ENCODE results near the gene TST. TPM values are rescaled to one million over a fixed set of nuclear protein-coding genes. Genes with fewer than 3 reads are reported as not detected.
A peak's percentile ranks its signal among the peaks of the same experiment; 100 is the strongest.

Gene TST
- total and polyA plus RNA-seq, 4 experiments from 2014 or later, result 0.29 to 1.4 (median 0.46) TPM

DNA sequence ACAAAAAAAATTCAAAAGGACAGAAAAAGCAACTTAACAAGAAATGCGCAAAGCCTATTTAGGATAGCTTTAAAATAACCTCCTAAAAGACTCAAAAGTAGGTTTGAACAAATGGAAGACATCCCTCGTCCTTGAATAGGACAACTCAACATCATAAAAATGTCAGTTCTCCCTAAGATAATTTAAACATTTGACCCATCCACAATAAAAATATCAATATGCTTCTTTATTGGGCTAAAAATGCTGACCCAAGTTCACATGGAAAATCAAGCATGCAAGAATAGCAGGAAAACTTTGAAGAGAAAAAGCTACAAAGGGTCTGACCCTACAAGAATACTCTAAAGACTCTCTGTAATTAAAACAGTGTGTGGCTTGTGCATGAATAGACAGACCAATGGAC lies 20.2 kb upstream of the TST start:
- Histone ChIP-seq H3K4me1 (ENCODE audit: insufficient read depth, low read length) (no peaks in the 10 kb centered on the region), H3K27ac (ENCODE audit: low read depth, low read length) (no peak overlapping the region), H3K4me3 (ENCODE audit: low read length in 2 of 2) (no peak overlapping the region), H3K36me3 (ENCODE audit: insufficient read depth, low read length) (no peaks in the 10 kb centered on the region), H3K9me3 (ENCODE audit: control insufficient read depth in 1 of 2, low read length in 2 of 2) (no peaks in the 10 kb centered on the region), H3K27me3 (ENCODE audit: insufficient read depth, low read length) (no peaks in the 10 kb centered on the region)
- peaks cover 10 to 14% of the 10 kb centered on the region in 2 donors for H3K27me3 Mint-ChIP-seq
- no peak for DNase-seq
- H3K4me3 Mint-ChIP-seq, result no peak overlapping the region
- H3K9me3 Mint-ChIP-seq, result peaks cover 0 to 2% (median 0%) of the 10 kb centered on the region in 8 donors
- intact Hi-C loops (cut with micrococcal nuclease), result no loop called here
- ChIA-PET CTCF (ENCODE audit: partially characterized antibody) (no interaction called here), POLR2A (ENCODE audit: partially characterized antibody) (no interaction called here)
- H3K36me3 Mint-ChIP-seq, result no peaks in the 10 kb centered on the region
- H3K27ac Mint-ChIP-seq, result peak overlapping the region in 1 of 7 donors; percentile 51
- H3K4me1 Mint-ChIP-seq, result no peaks in the 10 kb centered on the region

- Histone ChIP-seq H3K27me3 (ENCODE audit: insufficient read depth, low read length) (no peaks in the 10 kb centered on the region), H3K36me3 (ENCODE audit: insufficient read depth, low read length) (no peaks in the 10 kb centered on the region), H3K9me3 (ENCODE audit: control insufficient read depth in 1 of 2, low read length in 2 of 2) (no peaks in the 10 kb centered on the region), H3K4me3 (ENCODE audit: low read length in 2 of 2) (no peak overlapping the region), H3K4me1 (ENCODE audit: insufficient read depth, low read length) (no peaks in the 10 kb centered on the region), H3K27ac (ENCODE audit: low read depth, low read length) (no peak overlapping the region)
- CTCF ChIA-PET (ENCODE audit: partially characterized antibody), result no interaction called here
- H3K4me3 Mint-ChIP-seq, result no peak overlapping the region
- no peaks in the 10 kb centered on the region for H3K4me1 Mint-ChIP-seq
- peaks cover 0 to 2% (median 0%) of the 10 kb centered on the region in 8 donors for H3K9me3 Mint-ChIP-seq
- DNase-seq, result no peak
- no peak overlapping the region for H3K27ac Mint-ChIP-seq
- no peaks in the 10 kb centered on the region for H3K36me3 Mint-ChIP-seq
- H3K27me3 Mint-ChIP-seq, result peaks cover 10 to 14% of the 10 kb centered on the region in 2 donors
- intact Hi-C loops (cut with micrococcal nuclease), result no loop called here
- POLR2A ChIA-PET (ENCODE audit: partially characterized antibody), result no interaction called here
Observed at GRCh38 chr22:37037669-37038068, 18.4 kb upstream of the TST start.

GRCh38 chr22:37036655-37037377 lies 17.6 kb upstream of the TST start:
- H3K36me3 ChIP-seq (ENCODE audit: insufficient read depth, low read length), result no peaks in the 10 kb centered on the region
- no peaks in the 10 kb centered on the region for H3K4me1 ChIP-seq (ENCODE audit: insufficient read depth, low read length)
- DNase-seq, result no peak
- Mint-ChIP-seq H3K4me3 (no peak overlapping the region), H3K4me1 (no peaks in the 10 kb centered on the region), H3K9me3 (no peaks in the 10 kb centered on the region), H3K36me3 (no peaks in the 10 kb centered on the region), H3K27ac (no peak overlapping the region), H3K27me3 (peaks cover 10 to 14% of the 10 kb centered on the region in 2 donors)
- POLR2A ChIA-PET (ENCODE audit: partially characterized antibody), result no interaction called here
- H3K27ac ChIP-seq (ENCODE audit: low read depth, low read length), result no peak overlapping the region
- no peaks in the 10 kb centered on the region for H3K27me3 ChIP-seq (ENCODE audit: insufficient read depth, low read length)
- CTCF ChIA-PET (ENCODE audit: partially characterized antibody), result interaction anchor here (0.7 to 0.8 kb wide), 2 partner anchors 9 to 93 kb away, joined by 4 to 5 read pairs; no protein-coding TSS in a partner anchor
- no peaks in the 10 kb centered on the region for H3K9me3 ChIP-seq (ENCODE audit: control insufficient read depth in 1 of 2, low read length in 2 of 2)
- intact Hi-C loops (cut with micrococcal nuclease), result no loop called here
- H3K4me3 ChIP-seq (ENCODE audit: low read length in 2 of 2), result no peak overlapping the region

GRCh38 chr22:37033605-37034430 lies 14.6 kb upstream of the TST start:
- ChIA-PET POLR2A (ENCODE audit: partially characterized antibody) (no interaction called here), CTCF (ENCODE audit: partially characterized antibody) (interaction anchor here (2.6 kb wide), 1 partner anchor 12 kb away, joined by 13 read pairs; no protein-coding TSS in a partner anchor)
- peaks cover 0 to 2% (median 0%) of the 10 kb centered on the region in 8 donors for H3K9me3 Mint-ChIP-seq
- peak overlapping the region in 2 of 7 donors; percentile 13 to 36 for H3K27ac Mint-ChIP-seq
- H3K4me1 Mint-ChIP-seq, result no peaks in the 10 kb centered on the region
- no peak overlapping the region for H3K27ac ChIP-seq (ENCODE audit: low read depth, low read length)
- no peaks in the 10 kb centered on the region for H3K4me1 ChIP-seq (ENCODE audit: insufficient read depth, low read length)
- no peak overlapping the region for H3K4me3 Mint-ChIP-seq
- H3K36me3 Mint-ChIP-seq, result no peaks in the 10 kb centered on the region
- H3K27me3 ChIP-seq (ENCODE audit: insufficient read depth, low read length), result no peaks in the 10 kb centered on the region
- no peaks in the 10 kb centered on the region for H3K9me3 ChIP-seq (ENCODE audit: control insufficient read depth in 1 of 2, low read length in 2 of 2)
- no peak overlapping the region for H3K4me3 ChIP-seq (ENCODE audit: low read length in 2 of 2)
- intact Hi-C loops (cut with micrococcal nuclease), result no loop called here
- DNase-seq, result no peak
- H3K27me3 Mint-ChIP-seq, result peaks cover 3 to 12% of the 10 kb centered on the region in 2 donors
- no peaks in the 10 kb centered on the region for H3K36me3 ChIP-seq (ENCODE audit: insufficient read depth, low read length)

DNA sequence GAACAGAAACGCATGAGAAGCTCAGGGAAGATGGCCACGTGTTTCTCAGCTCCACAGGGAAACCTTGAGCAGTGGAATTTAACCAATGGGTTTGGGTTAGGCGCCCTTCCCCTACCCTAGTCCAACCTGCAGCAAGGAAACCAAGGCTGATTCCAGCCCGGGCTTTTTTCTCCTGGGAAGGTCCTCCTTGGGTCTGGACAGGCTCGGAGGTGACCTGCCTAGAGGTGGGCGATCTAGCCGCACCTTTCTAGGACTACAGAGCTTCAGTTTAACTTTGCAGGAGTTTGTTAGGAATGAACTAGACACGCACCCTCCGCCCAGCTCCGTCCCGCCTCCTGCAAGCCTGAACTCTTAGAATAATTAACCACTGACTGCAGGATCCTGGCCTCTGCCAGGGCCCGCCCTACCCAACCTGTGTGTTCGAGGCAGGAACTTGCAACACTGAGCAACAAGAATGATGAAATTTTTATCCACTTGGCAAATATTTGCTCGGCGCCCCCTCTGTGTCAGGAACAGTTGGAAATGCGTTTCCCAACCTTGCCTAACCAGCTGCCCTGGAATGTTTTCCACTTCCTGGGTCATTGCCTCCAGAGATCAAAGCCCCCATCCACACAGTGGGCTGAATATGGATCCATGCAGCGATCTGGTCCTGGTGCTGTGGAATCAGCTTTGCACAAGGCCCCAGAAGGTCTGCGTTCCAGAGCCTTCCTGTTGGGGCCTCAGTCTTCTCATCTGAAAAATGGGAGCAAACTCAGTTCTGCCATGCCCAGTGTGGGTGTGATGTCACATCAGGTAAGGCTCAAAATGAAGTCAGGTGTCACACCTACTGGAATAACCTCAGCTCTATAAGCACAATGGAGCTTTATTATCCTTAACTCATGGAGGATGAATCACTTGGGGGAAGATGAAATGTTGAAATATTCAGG lies 13.6 kb upstream of the TST start:
- POLR2A ChIA-PET (ENCODE audit: partially characterized antibody), result no interaction called here
- no peak overlapping the region for H3K4me3 ChIP-seq (ENCODE audit: low read length in 2 of 2)
- no peaks in the 10 kb centered on the region for H3K27me3 ChIP-seq (ENCODE audit: insufficient read depth, low read length)
- H3K36me3 Mint-ChIP-seq, result no peaks in the 10 kb centered on the region
- H3K9me3 Mint-ChIP-seq, result peaks cover 0 to 2% (median 0%) of the 10 kb centered on the region in 8 donors
- intact Hi-C loops (cut with micrococcal nuclease), result no loop called here
- H3K4me3 Mint-ChIP-seq, result no peak overlapping the region
- no peak overlapping the region for H3K27ac ChIP-seq (ENCODE audit: low read depth, low read length)
- no peak overlapping the region for H3K27ac Mint-ChIP-seq
- no peaks in the 10 kb centered on the region for H3K9me3 ChIP-seq (ENCODE audit: control insufficient read depth in 1 of 2, low read length in 2 of 2)
- H3K36me3 ChIP-seq (ENCODE audit: insufficient read depth, low read length), result no peaks in the 10 kb centered on the region
- DNase-seq, result no peak
- H3K27me3 Mint-ChIP-seq, result peaks cover 3 to 12% of the 10 kb centered on the region in 2 donors
- H3K4me1 Mint-ChIP-seq, result no peaks in the 10 kb centered on the region
- CTCF ChIA-PET (ENCODE audit: partially characterized antibody), result interaction anchor here (1.9 to 2.6 kb wide), 2 partner anchors 11 to 12 kb away, joined by 5 to 13 read pairs; no protein-coding TSS in a partner anchor
- H3K4me1 ChIP-seq (ENCODE audit: insufficient read depth, low read length), result no peaks in the 10 kb centered on the region

GRCh38 chr22:37032134-37032534 lies 12.9 kb upstream of the TST start:
- ChIA-PET POLR2A (ENCODE audit: partially characterized antibody) (no interaction called here), CTCF (ENCODE audit: partially characterized antibody) (interaction anchor here (1.9 to 2.6 kb wide), 2 partner anchors 10 to 12 kb away, joined by 5 to 13 read pairs; no protein-coding TSS in a partner anchor)
- Mint-ChIP-seq H3K4me3 (no peak overlapping the region), H3K9me3 (peaks cover 0 to 2% (median 0%) of the 10 kb centered on the region in 8 donors), H3K27me3 (peaks cover 0 to 12% of the 10 kb centered on the region in 2 donors), H3K27ac (no peak overlapping the region), H3K4me1 (no peaks in the 10 kb centered on the region), H3K36me3 (no peaks in the 10 kb centered on the region)
- Histone ChIP-seq H3K9me3 (ENCODE audit: control insufficient read depth in 1 of 2, low read length in 2 of 2) (no peaks in the 10 kb centered on the region), H3K36me3 (ENCODE audit: insufficient read depth, low read length) (no peaks in the 10 kb centered on the region), H3K4me1 (ENCODE audit: insufficient read depth, low read length) (no peaks in the 10 kb centered on the region), H3K4me3 (ENCODE audit: low read length in 2 of 2) (no peak overlapping the region), H3K27me3 (ENCODE audit: insufficient read depth, low read length) (no peaks in the 10 kb centered on the region), H3K27ac (ENCODE audit: low read depth, low read length) (no peak overlapping the region)
- DNase-seq, result no peak
- intact Hi-C loops (cut with micrococcal nuclease), result no loop called here

Data from CD4-positive, alpha-beta memory T cell (primary cell).